GM23248 (cell line): ENCODE measurements around the gene CTCF.

ENCODE experiments used
- EZH2 ChIP-seq: fragments of 200-600 bp; sonication (generic); IDR thresholded peaks from 2 replicates; pipeline ENCODE4 v1.6.1; 2018; ENCODE audit warnings: antibody characterized with exemption, mild to moderate bottlenecking; ENCODE audit not compliant: insufficient read depth, poor library complexity, severe bottlenecking
- EZH2phosphoT487 ChIP-seq: fragments of 200-600 bp; sonication (generic); IDR thresholded peaks from 2 replicates; pipeline ENCODE4 v1.6.1; 2018; ENCODE audit warnings: antibody characterized with exemption, moderate library complexity, mild to moderate bottlenecking, low read depth; ENCODE audit not compliant: insufficient read depth

GRCh38 chr16:67654403-67654911 is 92.1 kb downstream of the CTCF start:
- no peak for TF ChIP-seq EZH2
- no peak for TF ChIP-seq EZH2phosphoT487
